Endodermal cell (in vitro differentiated cells): ENCODE data around the gene SOCS6. TPM values are rescaled to one million over a fixed set of nuclear protein-coding genes. Genes with fewer than 3 reads are reported as not detected.
A peak's percentile ranks its signal among the peaks of the same experiment; 100 is the strongest.

ENCODE experiments used
- DNase-seq: peaks from one replicate; pipeline ENCODE4 v3.0.0-alpha.2; 2017
- H3K27ac ChIP-seq: 2 replicates; pipeline ENCODE4 v1.5.1; 2013; ENCODE audit warnings: mild to moderate bottlenecking, low read depth, low read length, moderate library complexity
- H3K27me3 ChIP-seq: 2 replicates; pipeline ENCODE4 v1.6.1; 2013; ENCODE audit warnings: mild to moderate bottlenecking, low read length, moderate library complexity; ENCODE audit not compliant: insufficient read depth, control insufficient read depth, poor library complexity, severe bottlenecking
- H3K36me3 ChIP-seq: 2 replicates; pipeline ENCODE4 v1.7.0; 2013; ENCODE audit warnings: mild to moderate bottlenecking, low read length, moderate library complexity; ENCODE audit not compliant: control insufficient read depth, insufficient read depth
- H3K4me1 ChIP-seq: one replicate; pipeline ENCODE4 v1.7.0; 2013; ENCODE audit warnings: low read length; ENCODE audit not compliant: control insufficient read depth, insufficient read depth
- H3K4me3 ChIP-seq: 2 replicates; pipeline ENCODE4 v1.5.1; 2013; ENCODE audit warnings: mild to moderate bottlenecking, low read length, moderate library complexity
- H3K9ac ChIP-seq: 2 replicates; pipeline ENCODE4 v1.6.1; 2013; ENCODE audit warnings: mild to moderate bottlenecking, low read length, moderate library complexity; ENCODE audit not compliant: poor library complexity, severe bottlenecking; ENCODE audit errors: extremely low read depth
- H3K9me3 ChIP-seq: 2 replicates; pipeline ENCODE4 v1.6.1; 2013; ENCODE audit warnings: mild to moderate bottlenecking, low read length, moderate library complexity; ENCODE audit not compliant: control insufficient read depth
- H3K27ac Mint-ChIP-seq: 2 replicates; pipeline ENCODE4 v1.8.0; 2020; ENCODE audit warnings: mixed read lengths
- H3K27me3 Mint-ChIP-seq: 2 replicates; pipeline ENCODE4 v1.8.0; 2021; ENCODE audit warnings: mild to moderate bottlenecking, mixed read lengths; ENCODE audit not compliant: insufficient read depth
- H3K36me3 Mint-ChIP-seq: 2 replicates; pipeline ENCODE4 v1.8.0; 2020; ENCODE audit warnings: low read depth, mixed read lengths
- H3K4me1 Mint-ChIP-seq: 2 replicates; pipeline ENCODE4 v1.8.0; 2020; ENCODE audit warnings: mixed read lengths
- H3K4me3 Mint-ChIP-seq: 2 replicates; pipeline ENCODE4 v1.8.0; 2020; ENCODE audit warnings: mild to moderate bottlenecking, moderate library complexity, mixed read lengths
- H3K9me3 Mint-ChIP-seq: 2 replicates; pipeline ENCODE4 v1.8.0; 2020; ENCODE audit warnings: mild to moderate bottlenecking, mixed read lengths
- WGBS, 2 experiments: methylation state at CpG; one replicate each; pipeline versions ENCODE4 v1.1.5 to v1.1.7; 2013; ENCODE audit warnings: missing lambda C conversion rate in 2 of 2, mixed read lengths in 1 of 2; ENCODE audit not compliant: insufficient coverage in 1 of 2, insufficient read length in 1 of 2; 5-methylcytosine and 5-hydroxymethylcytosine counted together
- total RNA-seq, 2 donors: library from RNA; stranded (reverse); fragmentation: NEBNext Ultra II Directional in 1 of 2; extraction: Animal tissue kit (Norgen Biotek cat#: 25700) in 1 of 2; gene quantifications; 2 replicates in 1 of 2; 3 replicates in 1 of 2; pipeline ENCODE4 v1.2.1, GENCODE V29; 2021
- TF ChIP-seq, protein P1 (sequence below): fragments of 200-600 bp; sonication (generic); conservative IDR thresholded peaks from 2 replicates; pipeline ENCODE4 v1.5.0; 2021; ENCODE audit warnings: antibody characterized with exemption, mild to moderate bottlenecking

SOCS6 gene
- total RNA-seq, 2 donors from 2014 or later = 28.2 to 30.0 TPM

DNA sequence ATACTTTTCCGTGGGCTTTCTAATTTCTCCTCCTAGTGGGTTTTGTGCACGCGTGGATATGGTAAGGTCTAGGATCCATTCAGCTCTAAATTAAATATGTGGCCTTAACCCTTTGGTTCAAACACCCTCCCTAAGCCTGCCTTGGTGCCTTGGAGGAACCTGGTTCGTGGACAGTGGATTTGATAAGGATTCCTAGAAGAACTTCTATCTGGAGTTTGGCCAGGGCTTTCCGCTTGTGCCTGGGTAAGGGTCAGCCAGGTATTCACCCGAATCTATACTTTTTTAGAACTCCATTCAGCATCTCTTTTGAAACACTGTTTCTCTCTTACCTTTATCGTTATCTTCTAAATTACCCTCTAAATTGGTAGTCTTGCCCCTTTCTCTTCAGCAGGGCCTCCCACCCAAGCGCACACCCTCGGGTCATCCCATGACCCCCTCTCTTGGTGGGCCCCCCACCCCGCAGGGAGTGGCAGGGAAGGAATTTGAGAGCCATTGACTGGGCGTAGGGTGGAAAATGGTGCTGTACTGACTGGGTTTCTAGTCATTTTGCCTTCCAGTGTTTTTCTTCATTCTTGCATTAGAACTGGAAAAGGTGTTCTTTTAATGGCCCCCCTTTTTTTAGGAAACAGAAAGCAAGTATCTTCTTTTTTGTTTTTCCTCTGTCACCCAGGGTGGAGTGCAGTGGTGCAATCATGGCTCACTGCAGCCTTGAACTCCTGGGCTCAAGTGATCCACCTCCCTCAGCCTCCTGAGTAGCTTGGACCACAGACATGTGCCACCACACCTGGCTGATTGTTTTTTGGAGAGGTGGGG is 1.8 kb downstream of the SOCS6 start:
- H3K4me3 ChIP-seq = peak overlapping the region; percentile 99
- Mint-ChIP-seq H3K4me3 (peak overlapping the region; percentile 88), H3K9me3 (no peaks in the 10 kb centered on the region), H3K27me3 (peaks cover 1% of the 10 kb centered on the region), H3K4me1 (peaks cover 35% of the 10 kb centered on the region), H3K36me3 (peaks cover 12% of the 10 kb centered on the region), H3K27ac (no peak overlapping the region)
- H3K4me1 ChIP-seq = peaks cover 5% of the 10 kb centered on the region
- peak overlapping the region; percentile 83 for H3K9ac ChIP-seq
- 61 to 69% methylated on average over 7 to 11 of the region's 11 CpGs for WGBS, 2 experiments
- DNase-seq = no peak
- H3K9me3 ChIP-seq = no peaks in the 10 kb centered on the region
- no peak overlapping the region for H3K27ac ChIP-seq
- TF ChIP-seq, protein P1, sequence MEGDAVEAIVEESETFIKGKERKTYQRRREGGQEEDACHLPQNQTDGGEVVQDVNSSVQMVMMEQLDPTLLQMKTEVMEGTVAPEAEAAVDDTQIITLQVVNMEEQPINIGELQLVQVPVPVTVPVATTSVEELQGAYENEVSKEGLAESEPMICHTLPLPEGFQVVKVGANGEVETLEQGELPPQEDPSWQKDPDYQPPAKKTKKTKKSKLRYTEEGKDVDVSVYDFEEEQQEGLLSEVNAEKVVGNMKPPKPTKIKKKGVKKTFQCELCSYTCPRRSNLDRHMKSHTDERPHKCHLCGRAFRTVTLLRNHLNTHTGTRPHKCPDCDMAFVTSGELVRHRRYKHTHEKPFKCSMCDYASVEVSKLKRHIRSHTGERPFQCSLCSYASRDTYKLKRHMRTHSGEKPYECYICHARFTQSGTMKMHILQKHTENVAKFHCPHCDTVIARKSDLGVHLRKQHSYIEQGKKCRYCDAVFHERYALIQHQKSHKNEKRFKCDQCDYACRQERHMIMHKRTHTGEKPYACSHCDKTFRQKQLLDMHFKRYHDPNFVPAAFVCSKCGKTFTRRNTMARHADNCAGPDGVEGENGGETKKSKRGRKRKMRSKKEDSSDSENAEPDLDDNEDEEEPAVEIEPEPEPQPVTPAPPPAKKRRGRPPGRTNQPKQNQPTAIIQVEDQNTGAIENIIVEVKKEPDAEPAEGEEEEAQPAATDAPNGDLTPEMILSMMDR = no peak
- no peaks in the 10 kb centered on the region for H3K27me3 ChIP-seq
- H3K36me3 ChIP-seq = peaks cover 27% of the 10 kb centered on the region

DNA sequence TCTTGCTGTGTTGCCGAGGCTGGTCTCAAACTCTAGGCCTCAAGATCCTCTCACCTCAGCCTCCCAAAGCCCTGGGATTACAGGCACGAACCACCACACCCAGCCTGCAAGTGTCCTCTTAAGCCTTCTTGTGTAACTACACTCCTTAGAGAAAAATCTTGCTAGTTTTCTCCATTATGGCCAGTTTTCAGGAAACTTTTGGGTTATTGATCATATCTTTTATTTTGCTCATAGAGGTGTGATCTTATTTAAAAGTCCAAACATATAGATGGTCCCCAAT is 2.4 kb downstream of the SOCS6 start:
- Histone ChIP-seq H3K9ac (no peak overlapping the region), H3K36me3 (peaks cover 27% of the 10 kb centered on the region), H3K27ac (no peak overlapping the region), H3K9me3 (no peaks in the 10 kb centered on the region), H3K4me3 (peak overlapping the region; percentile 99), H3K4me1 (peaks cover 6% of the 10 kb centered on the region), H3K27me3 (no peaks in the 10 kb centered on the region)
- Mint-ChIP-seq H3K36me3 (peaks cover 12% of the 10 kb centered on the region), H3K9me3 (no peaks in the 10 kb centered on the region), H3K4me1 (peaks cover 41% of the 10 kb centered on the region), H3K27ac (no peak overlapping the region), H3K27me3 (no peaks in the 10 kb centered on the region), H3K4me3 (peak overlapping the region; percentile 88)
- WGBS, 2 experiments = 95% methylated on average over 2 of the region's 2 CpGs; no CpG with 5 or more reads in 1 of the 2 experiments
- DNase-seq = no peak
- TF ChIP-seq, protein P1 = no peak

DNA sequence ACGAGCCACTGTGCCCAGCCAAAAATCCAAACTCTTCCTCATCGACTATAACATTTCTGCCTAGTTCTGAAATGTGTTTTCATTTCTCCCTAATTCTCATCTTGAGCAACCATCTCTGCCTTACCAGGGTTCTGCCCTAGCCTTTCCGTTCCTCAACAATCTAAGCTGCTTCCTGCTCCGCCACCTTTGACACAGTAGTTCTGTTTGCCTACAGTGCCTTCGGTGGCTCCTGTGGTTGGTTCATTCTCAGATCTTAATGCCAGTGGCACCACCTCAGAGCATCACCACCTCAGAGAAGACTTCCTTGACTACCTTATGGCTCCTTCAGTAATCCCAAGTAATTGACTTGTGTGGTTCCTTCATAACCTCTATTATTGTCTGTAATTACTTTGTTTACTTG is 3.8 kb downstream of the SOCS6 start:
- H3K9me3 ChIP-seq = no peaks in the 10 kb centered on the region
- H3K4me1 ChIP-seq = peaks cover 7% of the 10 kb centered on the region
- Mint-ChIP-seq H3K4me3 (no peak overlapping the region), H3K4me1 (peaks cover 51% of the 10 kb centered on the region), H3K27me3 (no peaks in the 10 kb centered on the region), H3K27ac (no peak overlapping the region), H3K36me3 (peaks cover 12% of the 10 kb centered on the region), H3K9me3 (no peaks in the 10 kb centered on the region)
- H3K36me3 ChIP-seq = peaks cover 27% of the 10 kb centered on the region
- 98 to 100% methylated on average over 5 of the region's 5 CpGs for WGBS, 2 experiments
- no peak overlapping the region for H3K9ac ChIP-seq
- H3K27me3 ChIP-seq = no peaks in the 10 kb centered on the region
- TF ChIP-seq, protein P1 = no peak
- no peak for DNase-seq
- H3K4me3 ChIP-seq = no peak overlapping the region
- no peak overlapping the region for H3K27ac ChIP-seq
